SK-N-SH (cell line): ENCODE data around the gene EML5. TPM values are rescaled to one million over a fixed set of nuclear protein-coding genes. Genes with fewer than 3 reads are reported as not detected.

Experiments
- CTCF ChIA-PET: fragments of 300-600, 350-600 bp; formaldehyde crosslinking; extraction: SDS; loops from one replicate; lab custom pipeline; 2021; lab: Yijun Ruan, JAX
- POLR2A ChIA-PET: fragments of 350-600 bp; sonication (Branson Sonifier 250); formaldehyde crosslinking; extraction: SDS; loops from one replicate; lab custom pipeline; 2020; ENCODE audit warnings: antibody characterized with exemption, inconsistent platforms; lab: Yijun Ruan, JAX
- DNase-seq: peaks from one replicate; pipeline ENCODE4 v3.0.0; 2012
- H2AFZ ChIP-seq: fragments of 200-600 bp; sonication (generic); 2 replicates; pipeline ENCODE4 v1.8.1; 2016; ENCODE audit warnings: antibody characterized with exemption, mild to moderate bottlenecking, low read depth
- H3F3A ChIP-seq: fragments of 200-600 bp; sonication (generic); replicated peaks from 2 replicates; pipeline ENCODE3; 2016; ENCODE audit warnings: antibody characterized with exemption, mild to moderate bottlenecking; ENCODE audit not compliant: insufficient read depth
- H3K27ac ChIP-seq, 2 experiments: fragments of 200-500 bp in 1 of 2; fragments of 200-600 bp in 1 of 2; sonication (Bioruptor generic) in 1 of 2; sonication (generic), shearing (Covaris generic) in 1 of 2; 2 replicates each; pipeline versions ENCODE4 v1.5.1 to v1.6.1; 2014 to 2016; ENCODE audit warnings: low read depth in 2 of 2, inconsistent platforms in 1 of 2, low read length in 1 of 2, mild to moderate bottlenecking in 1 of 2, mixed read lengths in 1 of 2
- H3K27me3 ChIP-seq: fragments of 200-600 bp; sonication (generic), shearing (Covaris generic); 2 replicates; pipeline ENCODE4 v1.6.1; 2016; ENCODE audit warnings: mixed run types; ENCODE audit not compliant: insufficient read depth
- H3K36me3 ChIP-seq, 2 experiments: fragments of 200-500 bp in 1 of 2; fragments of 200-600 bp in 1 of 2; sonication (Bioruptor generic) in 1 of 2; sonication (generic) in 1 of 2; replicated peaks in 1 of 2; 2 replicates each; pipeline versions ENCODE3 to v1.5.1; 2014 to 2016; ENCODE audit warnings: low read length in 1 of 2, mild to moderate bottlenecking in 1 of 2; ENCODE audit not compliant: insufficient read depth in 2 of 2, control insufficient read depth in 1 of 2
- H3K4me1 ChIP-seq, 2 experiments: fragments of 200-500 bp in 1 of 2; fragments of 200-600 bp in 1 of 2; sonication (Bioruptor generic) in 1 of 2; sonication (generic), shearing (Covaris generic) in 1 of 2; 2 replicates each; pipeline versions ENCODE4 v1.5.1 to v1.6.1; 2014 to 2016; ENCODE audit warnings: low read depth in 1 of 2, low read length in 1 of 2, mixed run types in 1 of 2; ENCODE audit not compliant: insufficient read depth in 2 of 2, control insufficient read depth in 1 of 2
- H3K4me2 ChIP-seq: fragments of 200-600 bp; sonication (generic), shearing (Covaris generic); 2 replicates; pipeline ENCODE4 v1.6.1; 2017; ENCODE audit warnings: mixed run types
- H3K4me3 ChIP-seq, 2 experiments: fragments of 200-500 bp in 1 of 2; fragments of 200-600 bp in 1 of 2; sonication (Bioruptor generic) in 1 of 2; sonication (generic), shearing (Covaris generic) in 1 of 2; 2 replicates each; pipeline versions ENCODE4 v1.5.1 to v1.8.1; 2014 to 2016; ENCODE audit warnings: low read depth in 2 of 2, inconsistent platforms in 1 of 2, low read length in 1 of 2, mild to moderate bottlenecking in 1 of 2, mixed read lengths in 1 of 2, moderate library complexity in 1 of 2
- H3K79me2 ChIP-seq: fragments of 200-600 bp; sonication (generic); 2 replicates; pipeline ENCODE4 v1.8.1; 2017; ENCODE audit warnings: mild to moderate bottlenecking; ENCODE audit not compliant: insufficient read depth
- H3K9ac ChIP-seq: fragments of 200-600 bp; sonication (generic); 2 replicates; pipeline ENCODE4 v1.6.1; 2017; ENCODE audit warnings: mixed run types
- H3K9me2 ChIP-seq: fragments of 200-600 bp; sonication (generic); 2 replicates; pipeline ENCODE4 v1.6.1; 2017; ENCODE audit warnings: mixed run types
- H3K9me3 ChIP-seq: fragments of 200-600 bp; sonication (generic); 2 replicates; pipeline ENCODE4 v1.6.1; 2017; ENCODE audit warnings: mixed run types, mild to moderate bottlenecking, moderate library complexity
- H4K20me1 ChIP-seq: fragments of 200-600 bp; sonication (generic); 2 replicates; pipeline ENCODE4 v1.6.1; 2017; ENCODE audit warnings: mild to moderate bottlenecking, mixed run types; ENCODE audit not compliant: insufficient read depth
- CHD2 ChIP-seq: fragments of 150-350 bp; IDR thresholded peaks from 2 replicates; pipeline ENCODE4 v1.6.1; 2018; ENCODE audit warnings: low read length; ENCODE audit not compliant: partially characterized antibody
- ELF1 ChIP-seq: IDR thresholded peaks from 2 replicates; pipeline ENCODE4 v1.4.0; 2012
- JUND ChIP-seq: IDR thresholded peaks from 2 replicates; pipeline ENCODE4 v1.4.0; 2012
- MEF2A ChIP-seq: IDR thresholded peaks from 2 replicates; pipeline ENCODE4 v1.4.0; 2012; ENCODE audit warnings: low read depth, borderline replicate concordance
- NFIC ChIP-seq: IDR thresholded peaks from 2 replicates; pipeline ENCODE4 v1.4.0; 2012; ENCODE audit warnings: borderline replicate concordance
- NRF1 ChIP-seq: IDR thresholded peaks from 2 replicates; pipeline ENCODE4 v1.6.1; 2012; ENCODE audit warnings: low read depth, mild to moderate bottlenecking, low read length
- RAD21 ChIP-seq: IDR thresholded peaks from 2 replicates; pipeline ENCODE4 v1.6.1; 2012; ENCODE audit warnings: mild to moderate bottlenecking, low read length
- REST ChIP-seq: IDR thresholded peaks from 2 replicates; pipeline ENCODE4 v1.6.1; 2012; ENCODE audit warnings: mild to moderate bottlenecking, low read depth, low read length, moderate library complexity
- SIN3A ChIP-seq: IDR thresholded peaks from 2 replicates; pipeline ENCODE4 v1.6.1; 2012; ENCODE audit warnings: low read depth, mild to moderate bottlenecking, low read length, moderate library complexity, borderline replicate concordance
- TAF1 ChIP-seq: IDR thresholded peaks from 2 replicates; pipeline ENCODE4 v1.6.1; 2012; ENCODE audit warnings: low read depth, mild to moderate bottlenecking, low read length, moderate library complexity, borderline replicate concordance
- TCF12 ChIP-seq: IDR thresholded peaks from 2 replicates; pipeline ENCODE4 v1.4.0; 2012
- TEAD4 ChIP-seq: IDR thresholded peaks from 2 replicates; pipeline ENCODE4 v1.4.0; 2012; ENCODE audit warnings: mild to moderate bottlenecking, borderline replicate concordance; ENCODE audit not compliant: insufficient read depth
- YY1 ChIP-seq: IDR thresholded peaks from 2 replicates; pipeline ENCODE4 v1.4.0; 2012; ENCODE audit warnings: low read depth, mild to moderate bottlenecking
- WGBS: methylation state at CpG from one replicate; pipeline ENCODE4 v1.1.6; 2017; ENCODE audit warnings: low lambda C conversion rate; 5-methylcytosine and 5-hydroxymethylcytosine counted together
- polyA plus RNA-seq, 3 experiments: library from polyadenylated mRNA; depleted of rRNA; stranded (reverse); fragments of >200 nt; gene quantifications; 2 replicates each; pipeline ENCODE4 v1.2.3, GENCODE V29; 2012
- TF ChIP-seq, protein P1 (sequence below): IDR thresholded peaks from 2 replicates; pipeline ENCODE4; 2012

Gene EML5
- polyA plus RNA-seq, 1 of the 3 experiments (the other 2 are of a cell fraction): 0.23 TPM

DNA sequence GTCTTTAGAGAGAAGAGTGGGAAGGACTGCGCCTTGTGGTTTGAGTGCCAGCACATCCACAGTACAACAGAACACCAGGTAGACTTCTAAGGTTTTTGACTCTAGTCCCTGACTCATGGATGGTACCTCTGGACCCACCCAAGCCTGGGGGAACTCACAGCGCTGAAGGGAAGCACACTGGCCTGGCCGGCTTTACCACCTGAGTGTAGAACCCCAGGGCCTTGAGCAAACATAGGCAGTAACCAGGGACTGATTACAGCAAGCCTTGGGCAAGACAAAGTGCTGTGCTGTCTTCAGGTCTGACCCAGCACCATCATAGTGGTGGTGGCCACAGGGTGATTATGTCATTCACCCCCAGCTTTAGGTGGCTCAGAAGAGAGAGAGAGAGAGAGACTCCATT is 17.2 kb downstream of the EML5 start:
- no peaks in the 10 kb centered on the region for H3K9me3 ChIP-seq
- H3K79me2 ChIP-seq: no peaks in the 10 kb centered on the region
- no peak overlapping the region for H3K4me3 ChIP-seq
- no peaks in the 10 kb centered on the region for H3K27me3 ChIP-seq
- H3K9me2 ChIP-seq: no peaks in the 10 kb centered on the region
- peaks cover 0 to 6% of the 10 kb centered on the region in 2 experiments; a peak in 1 of 4 replicates for H3K4me1 ChIP-seq
- H3K36me3 ChIP-seq: no peaks in the 10 kb centered on the region
- TF ChIP-seq CHD2 (no peak), NRF1 (no peak), SIN3A (no peak), TEAD4 (no peak), JUND (no peak), MEF2A (no peak), RAD21 (no peak)
- H3F3A ChIP-seq: no peaks in the 10 kb centered on the region
- no peak overlapping the region for H3K4me2 ChIP-seq
- no peak overlapping the region for H3K27ac ChIP-seq
- ChIA-PET POLR2A (no interaction called here), CTCF (no interaction called here)
- H3K9ac ChIP-seq: no peak overlapping the region
- WGBS: 82% methylated on average over 1 of the region's 3 CpGs
- H2AFZ ChIP-seq: no peak overlapping the region
- no peak for DNase-seq
- no peaks in the 10 kb centered on the region for H4K20me1 ChIP-seq

- H3K9ac ChIP-seq: no peak overlapping the region
- H3K9me3 ChIP-seq: no peaks in the 10 kb centered on the region
- no peak for DNase-seq
- H3F3A ChIP-seq: no peaks in the 10 kb centered on the region
- no peak overlapping the region; a peak in 1 of 4 replicates for H3K27ac ChIP-seq
- no peaks in the 10 kb centered on the region for H3K9me2 ChIP-seq
- H3K4me1 ChIP-seq: peaks cover 0 to 6% of the 10 kb centered on the region in 2 experiments; a peak in 2 of 4 replicates
- no peak overlapping the region for H3K4me2 ChIP-seq
- peaks cover 0 to 2% of the 10 kb centered on the region in 2 experiments for H3K36me3 ChIP-seq
- no peaks in the 10 kb centered on the region for H4K20me1 ChIP-seq
- no peak overlapping the region for H3K4me3 ChIP-seq
- H3K27me3 ChIP-seq: no peaks in the 10 kb centered on the region
- no peak overlapping the region for H2AFZ ChIP-seq
- no peaks in the 10 kb centered on the region for H3K79me2 ChIP-seq
- TF ChIP-seq YY1: no peak
- no peak for TF ChIP-seq REST
- no peak for TF ChIP-seq TAF1
- TF ChIP-seq TCF12: no peak
- TF ChIP-seq NFIC: no peak
- TF ChIP-seq ELF1: no peak
- TF ChIP-seq, protein P1, sequence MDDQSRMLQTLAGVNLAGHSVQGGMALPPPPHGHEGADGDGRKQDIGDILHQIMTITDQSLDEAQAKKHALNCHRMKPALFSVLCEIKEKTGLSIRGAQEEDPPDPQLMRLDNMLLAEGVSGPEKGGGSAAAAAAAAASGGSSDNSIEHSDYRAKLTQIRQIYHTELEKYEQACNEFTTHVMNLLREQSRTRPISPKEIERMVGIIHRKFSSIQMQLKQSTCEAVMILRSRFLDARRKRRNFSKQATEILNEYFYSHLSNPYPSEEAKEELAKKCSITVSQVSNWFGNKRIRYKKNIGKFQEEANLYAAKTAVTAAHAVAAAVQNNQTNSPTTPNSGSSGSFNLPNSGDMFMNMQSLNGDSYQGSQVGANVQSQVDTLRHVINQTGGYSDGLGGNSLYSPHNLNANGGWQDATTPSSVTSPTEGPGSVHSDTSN: no peak
- ChIA-PET CTCF (no interaction called here), POLR2A (no interaction called here)
Measured at GRCh38 chr14:88770736-88771135, 22.0 kb downstream of the EML5 start.
